Smooth muscle cell (in vitro differentiated cells): Measurements from ENCODE around the gene OTOA. TPM values are rescaled to one million over a fixed set of nuclear protein-coding genes. Genes with fewer than 3 reads are reported as not detected.

Experiments used
- DNase-seq: peaks from one replicate; lab custom pipeline; 2025; ENCODE audit not compliant: unreplicated experiment; lab: John Stamatoyannopoulos, UW
- H2AFZ ChIP-seq: fragments of 200-600 bp; sonication (generic); 2 replicates; pipeline ENCODE4 v1.6.0; 2016; ENCODE audit warnings: antibody characterized with exemption, low read depth, mild to moderate bottlenecking
- H3F3A ChIP-seq: fragments of 200-600 bp; sonication (generic); 2 replicates; pipeline ENCODE4 v1.6.0; 2017; ENCODE audit warnings: antibody characterized with exemption, low read depth
- H3K27ac ChIP-seq: fragments of 200-600 bp; sonication (generic); 2 replicates; pipeline ENCODE4 v1.5.1; 2016; ENCODE audit warnings: low read depth, mild to moderate bottlenecking
- H3K27me3 ChIP-seq: fragments of 200-600 bp; sonication (generic); 2 replicates; pipeline ENCODE4 v1.6.1; 2016; ENCODE audit warnings: low read depth, mild to moderate bottlenecking
- H3K36me3 ChIP-seq: fragments of 200-600 bp; sonication (generic); 2 replicates; pipeline ENCODE4 v1.5.1; 2016; ENCODE audit warnings: low read depth
- H3K4me1 ChIP-seq: fragments of 200-600 bp; sonication (generic); 2 replicates; pipeline ENCODE4 v1.5.1; 2016; ENCODE audit warnings: low read depth
- H3K4me2 ChIP-seq: fragments of 200-600 bp; sonication (generic); 2 replicates; pipeline ENCODE4 v1.6.0; 2016; ENCODE audit warnings: mild to moderate bottlenecking
- H3K4me3 ChIP-seq: fragments of 200-600 bp; sonication (generic); 2 replicates; pipeline ENCODE4 v1.5.1; 2016; ENCODE audit warnings: mild to moderate bottlenecking
- H3K79me2 ChIP-seq: fragments of 200-600 bp; sonication (generic); 2 replicates; pipeline ENCODE4 v1.6.0; 2016; ENCODE audit warnings: low read depth, mild to moderate bottlenecking
- H3K9ac ChIP-seq: fragments of 200-600 bp; sonication (generic); 2 replicates; pipeline ENCODE4 v1.6.0; 2016; ENCODE audit warnings: low read depth
- H3K9me3 ChIP-seq: fragments of 200-600 bp; sonication (generic); replicated peaks from 2 replicates; pipeline ENCODE4 v1.5.1; 2016; ENCODE audit warnings: low read depth
- H4K20me1 ChIP-seq: fragments of 200-600 bp; sonication (generic); 2 replicates; pipeline ENCODE4 v1.6.0; 2016; ENCODE audit warnings: low read depth
- WGBS: methylation state at CpG from one replicate; pipeline ENCODE4 v1.1.7; 2016; ENCODE audit warnings: low lambda C conversion rate; 5-methylcytosine and 5-hydroxymethylcytosine counted together
- polyA plus RNA-seq: library from polyadenylated mRNA; unstranded; fragments of >200 nt; fragmentation: Nextera tagmentation; extraction: Ambion mirVana; gene quantifications from 2 replicates; pipeline ENCODE4 v1.2.1, GENCODE V29; 2016
- total RNA-seq: library from RNA; depleted of rRNA; stranded (reverse); fragments of >200 nt; gene quantifications from 2 replicates; pipeline ENCODE4 v1.2.3, GENCODE V29; 2014
- TF ChIP-seq, protein P1 (sequence below): fragments of 200-600 bp; sonication (generic); IDR thresholded peaks from 2 replicates; pipeline ENCODE4 v1.5.1; 2017; ENCODE audit warnings: borderline replicate concordance, mild to moderate bottlenecking, antibody characterized with exemption; ENCODE audit not compliant: insufficient read depth, poor library complexity, severe bottlenecking

Gene OTOA
- total RNA-seq (0.31 TPM in 1 of 2 replicates, not detected in the other), polyA plus RNA-seq (not detected in 2 replicates)

GRCh38 chr16:21663889-21664647 is at the start of gene OTOA:
Gene OTOA, plus strand, starts transcription at chr16:21663968. Its CDS starts 14,547 bp downstream, at chr16:21678515.
- DNase-seq = no peak
- H4K20me1 ChIP-seq = no peaks in the 10 kb centered on the region
- no peaks in the 10 kb centered on the region for H3F3A ChIP-seq
- H3K4me1 ChIP-seq = peaks cover 10% of the 10 kb centered on the region
- H3K27me3 ChIP-seq = peaks cover 25% of the 10 kb centered on the region
- H3K4me3 ChIP-seq = no peak within 1 kb of the TSS
- H3K9ac ChIP-seq = no peak within 1 kb of the TSS
- H2AFZ ChIP-seq = no peak within 1 kb of the TSS
- H3K79me2 ChIP-seq = no peaks in the 10 kb centered on the region
- H3K27ac ChIP-seq = no peak within 1 kb of the TSS
- no peaks in the 10 kb centered on the region for H3K9me3 ChIP-seq
- TF ChIP-seq, protein P1, sequence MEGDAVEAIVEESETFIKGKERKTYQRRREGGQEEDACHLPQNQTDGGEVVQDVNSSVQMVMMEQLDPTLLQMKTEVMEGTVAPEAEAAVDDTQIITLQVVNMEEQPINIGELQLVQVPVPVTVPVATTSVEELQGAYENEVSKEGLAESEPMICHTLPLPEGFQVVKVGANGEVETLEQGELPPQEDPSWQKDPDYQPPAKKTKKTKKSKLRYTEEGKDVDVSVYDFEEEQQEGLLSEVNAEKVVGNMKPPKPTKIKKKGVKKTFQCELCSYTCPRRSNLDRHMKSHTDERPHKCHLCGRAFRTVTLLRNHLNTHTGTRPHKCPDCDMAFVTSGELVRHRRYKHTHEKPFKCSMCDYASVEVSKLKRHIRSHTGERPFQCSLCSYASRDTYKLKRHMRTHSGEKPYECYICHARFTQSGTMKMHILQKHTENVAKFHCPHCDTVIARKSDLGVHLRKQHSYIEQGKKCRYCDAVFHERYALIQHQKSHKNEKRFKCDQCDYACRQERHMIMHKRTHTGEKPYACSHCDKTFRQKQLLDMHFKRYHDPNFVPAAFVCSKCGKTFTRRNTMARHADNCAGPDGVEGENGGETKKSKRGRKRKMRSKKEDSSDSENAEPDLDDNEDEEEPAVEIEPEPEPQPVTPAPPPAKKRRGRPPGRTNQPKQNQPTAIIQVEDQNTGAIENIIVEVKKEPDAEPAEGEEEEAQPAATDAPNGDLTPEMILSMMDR = no peak
- 39% methylated on average over 22 of the region's 45 CpGs for WGBS
- H3K4me2 ChIP-seq = peak within 1 kb of the TSS; percentile 54
- no peaks in the 10 kb centered on the region for H3K36me3 ChIP-seq

DNA sequence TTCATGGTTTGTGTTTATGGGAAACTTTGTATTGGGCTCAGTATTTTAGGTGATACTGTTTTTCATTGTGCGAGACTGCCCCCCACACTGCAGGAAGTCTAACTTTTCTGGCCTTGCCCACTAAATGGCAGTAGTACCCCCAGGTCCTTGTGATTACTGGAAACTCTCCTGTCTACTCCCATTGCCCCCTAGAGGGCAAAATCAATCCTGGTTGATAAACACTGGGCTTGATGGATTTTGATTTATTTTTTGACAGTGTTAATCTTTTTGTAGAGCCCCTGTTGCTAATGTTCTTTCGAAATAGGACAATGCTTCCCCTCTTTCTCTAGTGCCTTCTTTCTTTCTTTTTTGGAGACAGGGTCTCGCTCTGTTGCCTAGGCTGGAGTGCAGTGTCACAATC is 48.9 kb upstream of the OTOA start:
- Histone ChIP-seq H3K9ac (no peak overlapping the region), H3F3A (peaks cover 16% of the 10 kb centered on the region), H3K79me2 (peaks cover 100% of the 10 kb centered on the region), H3K27ac (no peak overlapping the region), H3K27me3 (no peaks in the 10 kb centered on the region), H2AFZ (no peak overlapping the region), H3K4me2 (no peak overlapping the region), H4K20me1 (peaks cover 89% of the 10 kb centered on the region), H3K9me3 (no peaks in the 10 kb centered on the region), H3K4me3 (no peak overlapping the region), H3K4me1 (peaks cover 26% of the 10 kb centered on the region), H3K36me3 (peaks cover 5% of the 10 kb centered on the region)
- DNase-seq = no peak
- WGBS = 96% methylated on average over 3 of the region's 3 CpGs
- TF ChIP-seq, protein P1 = no peak

GRCh38 chr16:21617607-21618006 is 46.2 kb upstream of the OTOA start:
- H3F3A ChIP-seq = peaks cover 4% of the 10 kb centered on the region
- WGBS = 93% methylated on average over 3 of the region's 3 CpGs
- H3K9ac ChIP-seq = no peak overlapping the region
- H3K27ac ChIP-seq = no peak overlapping the region
- peaks cover 5% of the 10 kb centered on the region for H3K36me3 ChIP-seq
- no peak overlapping the region for H3K4me2 ChIP-seq
- peaks cover 78% of the 10 kb centered on the region for H4K20me1 ChIP-seq
- H3K9me3 ChIP-seq = no peaks in the 10 kb centered on the region
- H3K4me1 ChIP-seq = peaks cover 2% of the 10 kb centered on the region
- no peak for DNase-seq
- peaks cover 96% of the 10 kb centered on the region for H3K79me2 ChIP-seq
- H3K4me3 ChIP-seq = no peak overlapping the region
- H3K27me3 ChIP-seq = no peaks in the 10 kb centered on the region
- no peak overlapping the region for H2AFZ ChIP-seq
- TF ChIP-seq, protein P1 = no peak

DNA sequence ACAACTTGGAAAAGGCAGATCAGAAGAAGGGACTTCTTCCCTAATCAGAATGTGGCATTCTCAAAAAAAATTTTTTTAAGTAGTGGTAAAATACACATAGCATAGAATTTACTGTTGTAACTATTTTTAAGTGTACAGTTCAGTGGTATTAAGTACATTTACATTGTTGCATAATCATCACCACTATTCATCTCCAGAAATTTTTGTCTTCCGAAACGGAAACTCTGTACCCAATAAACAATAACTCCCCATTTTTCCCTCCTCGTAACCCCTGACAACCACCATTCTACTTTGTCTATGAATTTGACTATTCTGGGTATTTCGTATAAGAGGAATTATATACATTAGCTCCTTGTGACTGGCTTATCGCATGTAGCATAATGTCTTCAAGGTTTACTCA is 45.5 kb upstream of the OTOA start:
- Histone ChIP-seq H3K79me2 (peaks cover 96% of the 10 kb centered on the region), H3K9ac (no peak overlapping the region), H3K9me3 (no peaks in the 10 kb centered on the region), H3K4me3 (no peak overlapping the region), H3F3A (no peaks in the 10 kb centered on the region), H2AFZ (no peak overlapping the region), H3K4me2 (no peak overlapping the region), H3K27me3 (no peaks in the 10 kb centered on the region), H3K4me1 (no peaks in the 10 kb centered on the region), H3K27ac (no peak overlapping the region), H4K20me1 (peaks cover 72% of the 10 kb centered on the region), H3K36me3 (peaks cover 5% of the 10 kb centered on the region)
- 96% methylated on average over 5 of the region's 5 CpGs for WGBS
- DNase-seq = no peak
- TF ChIP-seq, protein P1 = no peak
